Measurements from ENCODE around the gene GRIK4. TPM values are rescaled to one million over a fixed set of nuclear protein-coding genes. Genes with fewer than 3 reads are reported as not detected.

GRIK4 gene
- total RNA-seq, 1 donor from 2014 or later = not detected

DNA sequence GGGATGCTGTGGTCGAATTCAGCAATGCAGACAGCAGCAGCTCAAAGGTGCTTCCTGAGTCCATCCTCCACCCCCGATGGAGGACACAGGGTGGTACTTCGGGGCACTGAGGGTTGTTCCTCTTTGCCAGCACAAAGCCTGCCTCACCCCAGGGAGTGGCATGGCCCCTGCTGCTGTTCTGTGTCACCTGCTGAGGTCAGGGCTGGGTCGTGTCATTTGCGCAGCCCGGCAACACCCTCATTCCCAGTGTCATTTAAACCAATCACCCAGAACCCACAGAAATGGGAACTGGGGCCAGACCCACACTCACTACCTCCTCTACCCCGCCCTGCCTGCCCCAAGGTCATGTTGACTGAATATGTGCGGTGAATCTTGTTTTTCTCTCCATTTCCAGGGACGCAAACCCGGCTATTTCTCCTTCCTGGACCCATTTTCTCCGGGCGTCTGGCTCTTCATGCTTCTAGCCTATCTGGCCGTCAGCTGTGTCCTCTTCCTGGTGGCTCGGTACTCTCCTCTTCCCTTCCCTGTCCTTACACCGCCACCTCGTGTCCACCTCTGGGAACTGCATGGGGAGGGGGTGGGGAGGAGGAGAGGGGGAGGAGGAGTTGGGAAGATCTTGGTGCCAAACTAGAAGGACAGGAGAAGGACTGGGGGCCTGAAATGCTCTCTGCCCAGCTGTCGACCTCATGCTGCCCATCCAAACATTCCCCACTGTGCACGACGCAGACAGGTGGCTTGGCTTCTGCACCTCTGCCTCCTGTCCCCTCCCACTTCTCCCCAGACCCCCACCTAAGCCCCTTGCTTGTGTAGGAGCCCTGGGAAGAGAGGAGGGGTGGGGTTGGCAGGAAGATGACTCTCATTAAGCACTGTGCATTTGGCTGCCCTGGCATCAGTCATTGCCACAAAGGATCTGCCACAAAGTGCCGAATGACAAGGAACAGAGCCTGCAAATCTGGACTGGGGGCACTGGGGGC lies 441.2 kb downstream of the GRIK4 start:
- Mint-ChIP-seq H3K27me3 (ENCODE audit: low read depth) (peaks cover 13% of the 10 kb centered on the region), H3K4me1 (ENCODE audit: low read depth) (peaks cover 6% of the 10 kb centered on the region), H3K9me3 (no peaks in the 10 kb centered on the region), H3K27ac (no peak overlapping the region), H3K36me3 (ENCODE audit: low read depth) (no peaks in the 10 kb centered on the region), H3K4me3 (ENCODE audit: low read depth) (peak overlapping the region; percentile 34)
- intact Hi-C loops (cut with micrococcal nuclease) = loop anchor here (2.0 kb wide), 1 partner anchor 442 kb away; the partner anchor contains the start of gene GRIK4
- DNase-seq (ENCODE audit: low spot score) = peak; percentile 39

- H3K4me3 Mint-ChIP-seq (ENCODE audit: low read depth) = no peak overlapping the region
- intact Hi-C loops (cut with micrococcal nuclease) = no loop called here
- peaks cover 6% of the 10 kb centered on the region for H3K4me1 Mint-ChIP-seq (ENCODE audit: low read depth)
- no peak for DNase-seq (ENCODE audit: low spot score)
- no peaks in the 10 kb centered on the region for H3K36me3 Mint-ChIP-seq (ENCODE audit: low read depth)
- H3K9me3 Mint-ChIP-seq = no peaks in the 10 kb centered on the region
- no peak overlapping the region for H3K27ac Mint-ChIP-seq
- H3K27me3 Mint-ChIP-seq (ENCODE audit: low read depth) = peaks cover 7% of the 10 kb centered on the region
Measured at GRCh38 chr11:120954381-120954780, 442.8 kb downstream of the GRIK4 start.

GRCh38 chr11:120956710-120957495 lies 445.4 kb downstream of the GRIK4 start:
- Mint-ChIP-seq H3K4me1 (ENCODE audit: low read depth) (peaks cover 6% of the 10 kb centered on the region), H3K4me3 (ENCODE audit: low read depth) (no peak overlapping the region), H3K9me3 (no peaks in the 10 kb centered on the region), H3K27me3 (ENCODE audit: low read depth) (peaks cover 3% of the 10 kb centered on the region), H3K27ac (peak overlapping the region; percentile 9), H3K36me3 (ENCODE audit: low read depth) (no peaks in the 10 kb centered on the region)
- intact Hi-C loops (cut with micrococcal nuclease) = no loop called here
- no peak for DNase-seq (ENCODE audit: low spot score)

GRCh38 chr11:120958185-120958584 lies 446.6 kb downstream of the GRIK4 start:
- Mint-ChIP-seq H3K4me3 (ENCODE audit: low read depth) (no peak overlapping the region), H3K27me3 (ENCODE audit: low read depth) (peaks cover 2% of the 10 kb centered on the region)

GRCh38 chr11:120959189-120959588 lies 447.6 kb downstream of the GRIK4 start:
- no peak for DNase-seq (ENCODE audit: low spot score)
- Mint-ChIP-seq H3K9me3 (no peaks in the 10 kb centered on the region), H3K4me3 (ENCODE audit: low read depth) (no peak overlapping the region), H3K27me3 (ENCODE audit: low read depth) (peaks cover 2% of the 10 kb centered on the region), H3K4me1 (ENCODE audit: low read depth) (peaks cover 3% of the 10 kb centered on the region), H3K27ac (no peak overlapping the region), H3K36me3 (ENCODE audit: low read depth) (no peaks in the 10 kb centered on the region)
- intact Hi-C loops (cut with micrococcal nuclease) = no loop called here

More at GRCh38 chr11:120958185-120958584, 446.6 kb downstream of the GRIK4 start:
- intact Hi-C loops (cut with micrococcal nuclease) = no loop called here
- DNase-seq (ENCODE audit: low spot score) = no peak
- peaks cover 3% of the 10 kb centered on the region for H3K4me1 Mint-ChIP-seq (ENCODE audit: low read depth)
- no peaks in the 10 kb centered on the region for H3K9me3 Mint-ChIP-seq
- H3K36me3 Mint-ChIP-seq (ENCODE audit: low read depth) = no peaks in the 10 kb centered on the region
- no peak overlapping the region for H3K27ac Mint-ChIP-seq

GRCh38 chr11:120964857-120965256 lies 453.3 kb downstream of the GRIK4 start:
- H3K36me3 Mint-ChIP-seq (ENCODE audit: low read depth) = no peaks in the 10 kb centered on the region
- H3K9me3 Mint-ChIP-seq = no peaks in the 10 kb centered on the region
- peaks cover 2% of the 10 kb centered on the region for H3K27me3 Mint-ChIP-seq (ENCODE audit: low read depth)
- H3K4me3 Mint-ChIP-seq (ENCODE audit: low read depth) = no peak overlapping the region
- intact Hi-C loops (cut with micrococcal nuclease) = no loop called here
- no peak overlapping the region for H3K27ac Mint-ChIP-seq
- no peaks in the 10 kb centered on the region for H3K4me1 Mint-ChIP-seq (ENCODE audit: low read depth)
- DNase-seq (ENCODE audit: low spot score) = no peak

GRCh38 chr11:120966840-120967239 lies 455.3 kb downstream of the GRIK4 start:
- H3K27ac Mint-ChIP-seq = no peak overlapping the region
- H3K9me3 Mint-ChIP-seq = no peaks in the 10 kb centered on the region
- H3K4me1 Mint-ChIP-seq (ENCODE audit: low read depth) = no peaks in the 10 kb centered on the region
- intact Hi-C loops (cut with micrococcal nuclease) = no loop called here
- H3K4me3 Mint-ChIP-seq (ENCODE audit: low read depth) = no peak overlapping the region
- no peak for DNase-seq (ENCODE audit: low spot score)
- H3K36me3 Mint-ChIP-seq (ENCODE audit: low read depth) = no peaks in the 10 kb centered on the region
- H3K27me3 Mint-ChIP-seq (ENCODE audit: low read depth) = peaks cover 2% of the 10 kb centered on the region

- no peak overlapping the region for H3K27ac Mint-ChIP-seq
- no peak for DNase-seq (ENCODE audit: low spot score)
- H3K27me3 Mint-ChIP-seq (ENCODE audit: low read depth) = peaks cover 5% of the 10 kb centered on the region
- H3K36me3 Mint-ChIP-seq (ENCODE audit: low read depth) = no peaks in the 10 kb centered on the region
- H3K4me3 Mint-ChIP-seq (ENCODE audit: low read depth) = no peak overlapping the region
- H3K4me1 Mint-ChIP-seq (ENCODE audit: low read depth) = no peaks in the 10 kb centered on the region
- intact Hi-C loops (cut with micrococcal nuclease) = no loop called here
- H3K9me3 Mint-ChIP-seq = no peaks in the 10 kb centered on the region
Measured at GRCh38 chr11:120969993-120970392, 458.4 kb downstream of the GRIK4 start.

DNA sequence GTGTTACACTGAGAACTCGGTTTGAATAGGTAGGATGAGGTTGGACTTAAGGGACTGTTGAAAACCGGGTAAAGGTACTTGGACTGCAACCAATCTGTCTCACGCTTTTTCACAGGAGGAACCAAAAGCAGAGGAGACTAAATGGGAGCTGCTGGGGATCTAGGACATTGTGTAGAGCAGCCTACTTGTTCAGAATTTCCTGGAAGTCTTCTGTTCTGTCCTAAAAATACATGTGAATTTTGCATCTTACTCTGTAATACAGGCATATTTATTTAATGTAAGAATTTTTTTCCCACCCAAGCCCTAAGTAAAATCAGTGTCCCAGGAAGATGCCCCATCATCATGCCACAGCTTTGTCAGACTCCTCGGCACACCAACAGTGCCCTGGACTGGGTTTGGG lies 460.3 kb downstream of the GRIK4 start:
- Mint-ChIP-seq H3K27me3 (ENCODE audit: low read depth) (peaks cover 10% of the 10 kb centered on the region), H3K4me1 (ENCODE audit: low read depth) (no peaks in the 10 kb centered on the region), H3K4me3 (ENCODE audit: low read depth) (no peak overlapping the region), H3K36me3 (ENCODE audit: low read depth) (no peaks in the 10 kb centered on the region), H3K27ac (no peak overlapping the region), H3K9me3 (no peaks in the 10 kb centered on the region)
- intact Hi-C loops (cut with micrococcal nuclease) = no loop called here
- no peak for DNase-seq (ENCODE audit: low spot score)

GRCh38 chr11:120972621-120973020 lies 461.1 kb downstream of the GRIK4 start:
- Mint-ChIP-seq H3K4me3 (ENCODE audit: low read depth) (no peak overlapping the region), H3K27ac (no peak overlapping the region), H3K4me1 (ENCODE audit: low read depth) (no peaks in the 10 kb centered on the region), H3K36me3 (ENCODE audit: low read depth) (no peaks in the 10 kb centered on the region), H3K9me3 (no peaks in the 10 kb centered on the region), H3K27me3 (ENCODE audit: low read depth) (peaks cover 11% of the 10 kb centered on the region)
- DNase-seq (ENCODE audit: low spot score) = no peak
- intact Hi-C loops (cut with micrococcal nuclease) = no loop called here

GRCh38 chr11:120973501-120973900 lies 462.0 kb downstream of the GRIK4 start:
- H3K27me3 Mint-ChIP-seq (ENCODE audit: low read depth) = peaks cover 20% of the 10 kb centered on the region
- H3K36me3 Mint-ChIP-seq (ENCODE audit: low read depth) = no peaks in the 10 kb centered on the region
- no peaks in the 10 kb centered on the region for H3K4me1 Mint-ChIP-seq (ENCODE audit: low read depth)

DNA sequence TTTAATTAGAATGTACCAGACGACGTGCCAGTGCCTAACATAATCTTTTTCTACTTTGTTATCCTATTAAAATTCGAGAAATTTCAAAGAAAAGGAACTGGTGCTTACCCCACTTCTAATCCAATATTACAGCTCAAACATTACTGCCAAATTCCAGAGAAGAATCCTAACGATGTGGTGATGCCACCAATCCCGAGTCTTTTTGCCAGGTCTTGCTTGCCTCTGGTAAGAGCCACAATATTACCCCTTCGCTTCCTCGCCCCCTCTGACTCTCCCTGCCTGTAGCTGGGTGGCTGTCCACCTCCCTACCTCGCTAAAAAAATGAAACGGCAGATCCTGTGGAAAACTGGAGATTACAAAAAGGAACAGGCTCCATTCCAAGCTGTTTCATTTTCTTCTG lies 462.9 kb downstream of the GRIK4 start:
- Mint-ChIP-seq H3K27me3 (ENCODE audit: low read depth) (peaks cover 25% of the 10 kb centered on the region), H3K27ac (no peak overlapping the region), H3K4me1 (ENCODE audit: low read depth) (no peaks in the 10 kb centered on the region)

More at GRCh38 chr11:120973501-120973900, 462.0 kb downstream of the GRIK4 start:
- DNase-seq (ENCODE audit: low spot score) = no peak
- H3K9me3 Mint-ChIP-seq = no peaks in the 10 kb centered on the region
- no peak overlapping the region for H3K27ac Mint-ChIP-seq
- no peak overlapping the region for H3K4me3 Mint-ChIP-seq (ENCODE audit: low read depth)
- intact Hi-C loops (cut with micrococcal nuclease) = no loop called here

DNA sequence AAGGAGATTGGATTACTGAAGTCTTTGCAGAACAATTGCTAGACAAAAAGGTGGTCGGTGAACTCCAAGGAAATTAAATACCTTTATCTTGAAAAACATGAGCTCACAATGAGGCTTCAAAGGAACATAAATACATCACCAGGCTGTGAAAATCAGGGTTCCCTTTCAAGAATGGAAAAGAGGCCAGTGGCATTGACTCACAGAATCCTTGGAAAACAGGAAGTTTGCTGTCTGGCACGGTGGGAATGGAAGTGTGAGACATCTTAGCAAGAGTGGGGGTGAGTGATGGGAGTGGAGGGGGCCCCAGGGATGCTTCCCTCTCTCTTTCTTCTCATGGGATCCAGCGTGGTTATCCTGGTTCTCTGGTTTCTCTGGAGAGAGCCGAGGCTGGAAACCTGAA lies 463.4 kb downstream of the GRIK4 start:
- peaks cover 26% of the 10 kb centered on the region for H3K27me3 Mint-ChIP-seq (ENCODE audit: low read depth)
- DNase-seq (ENCODE audit: low spot score) = no peak
- H3K4me1 Mint-ChIP-seq (ENCODE audit: low read depth) = no peaks in the 10 kb centered on the region
- H3K4me3 Mint-ChIP-seq (ENCODE audit: low read depth) = no peak overlapping the region
- no peaks in the 10 kb centered on the region for H3K9me3 Mint-ChIP-seq
- no peaks in the 10 kb centered on the region for H3K36me3 Mint-ChIP-seq (ENCODE audit: low read depth)
- intact Hi-C loops (cut with micrococcal nuclease) = no loop called here
- no peak overlapping the region for H3K27ac Mint-ChIP-seq

More for the DNA sequence above, 462.9 kb downstream of the GRIK4 start:
- Mint-ChIP-seq H3K4me3 (ENCODE audit: low read depth) (no peak overlapping the region), H3K36me3 (ENCODE audit: low read depth) (no peaks in the 10 kb centered on the region), H3K9me3 (no peaks in the 10 kb centered on the region)
- intact Hi-C loops (cut with micrococcal nuclease) = no loop called here
- no peak for DNase-seq (ENCODE audit: low spot score)

Data from activated T-helper 2 cell treated with anti-CD3 and anti-CD28 coated beads, Interferon-gamma antibody, Interleukin-2, Interleukin-4, amounts not matched to agents 10 μg/mL and 5 μg/mL and 100 μg/mL, durations not matched to agents 14 hours and 24 hours and 36 hours (primary cell).